Neutrophil (primary cell): ENCODE measurements around the gene FAIM.
"Not testable (repeated sequence)": the region's sequence is repeated elsewhere in the genome, so short reads cannot be mapped to it uniquely, and the experiment has no call there.

ENCODE experiments used
- H3K27ac ChIP-seq: fragments of 200-600 bp; sonication (generic); 2 replicates; pipeline ENCODE4 v1.5.1; 2016; ENCODE audit warnings: mild to moderate bottlenecking, moderate library complexity
- H3K27me3 ChIP-seq: fragments of 200-600 bp; sonication (generic); 2 replicates; pipeline ENCODE4 v1.6.0; 2016; ENCODE audit warnings: mild to moderate bottlenecking
- H3K36me3 ChIP-seq: fragments of 200-600 bp; sonication (generic); 2 replicates; pipeline ENCODE4 v1.5.1; 2017
- H3K4me1 ChIP-seq, 2 experiments: fragments of 200-600 bp in 1 of 2; sonication (generic) in 1 of 2; 1 replicate in 1 of 2; 2 replicates in 1 of 2; pipeline versions ENCODE4 v1.5.1 to v1.6.1; 2013 to 2016; ENCODE audit warnings: low read depth in 1 of 2, low read length in 1 of 2, mild to moderate bottlenecking in 1 of 2, moderate library complexity in 1 of 2; ENCODE audit not compliant: control insufficient read depth in 1 of 2, insufficient read depth in 1 of 2
- H3K4me3 ChIP-seq, 2 experiments: fragments of 200-600 bp in 1 of 2; sonication (generic) in 1 of 2; 1 replicate in 1 of 2; 2 replicates in 1 of 2; pipeline ENCODE4 v1.5.1; 2013 to 2016; ENCODE audit warnings: low read depth in 1 of 2, low read length in 1 of 2, mild to moderate bottlenecking in 1 of 2, moderate library complexity in 1 of 2
- H3K9me3 ChIP-seq: fragments of 200-600 bp; sonication (generic); 2 replicates; pipeline ENCODE4 v1.5.1; 2016
- TF ChIP-seq, protein P1 (sequence below): fragments of 200-600 bp; sonication (generic); IDR thresholded peaks from 2 replicates; pipeline ENCODE4 v1.5.1; 2016; ENCODE audit warnings: antibody characterized with exemption

The FAIM gene

DNA sequence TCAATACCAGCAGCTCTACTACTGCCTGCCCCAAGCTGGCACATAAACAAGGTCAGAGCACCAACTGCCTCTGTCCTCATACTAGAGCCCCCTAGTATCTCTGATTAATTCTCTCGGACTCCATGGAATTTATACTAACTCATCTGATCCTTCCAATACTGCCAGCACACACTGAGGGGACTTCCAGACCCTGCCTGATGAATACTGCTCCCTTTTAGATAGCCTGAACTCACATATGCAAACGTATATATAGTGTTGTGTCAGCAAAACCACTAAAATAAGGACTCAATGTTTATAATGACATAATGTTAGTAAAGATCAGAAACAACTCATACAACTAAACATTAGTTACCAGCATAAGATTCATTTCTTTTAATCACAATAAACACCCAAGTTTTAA, 39.5 kb upstream of the FAIM start:
- Histone ChIP-seq H3K4me3 (no peak overlapping the region), H3K27me3 (no peaks in the 10 kb centered on the region), H3K9me3 (no peaks in the 10 kb centered on the region), H3K36me3 (no peaks in the 10 kb centered on the region), H3K27ac (no peak overlapping the region), H3K4me1 (no peaks in the 10 kb centered on the region)
- TF ChIP-seq, protein P1, sequence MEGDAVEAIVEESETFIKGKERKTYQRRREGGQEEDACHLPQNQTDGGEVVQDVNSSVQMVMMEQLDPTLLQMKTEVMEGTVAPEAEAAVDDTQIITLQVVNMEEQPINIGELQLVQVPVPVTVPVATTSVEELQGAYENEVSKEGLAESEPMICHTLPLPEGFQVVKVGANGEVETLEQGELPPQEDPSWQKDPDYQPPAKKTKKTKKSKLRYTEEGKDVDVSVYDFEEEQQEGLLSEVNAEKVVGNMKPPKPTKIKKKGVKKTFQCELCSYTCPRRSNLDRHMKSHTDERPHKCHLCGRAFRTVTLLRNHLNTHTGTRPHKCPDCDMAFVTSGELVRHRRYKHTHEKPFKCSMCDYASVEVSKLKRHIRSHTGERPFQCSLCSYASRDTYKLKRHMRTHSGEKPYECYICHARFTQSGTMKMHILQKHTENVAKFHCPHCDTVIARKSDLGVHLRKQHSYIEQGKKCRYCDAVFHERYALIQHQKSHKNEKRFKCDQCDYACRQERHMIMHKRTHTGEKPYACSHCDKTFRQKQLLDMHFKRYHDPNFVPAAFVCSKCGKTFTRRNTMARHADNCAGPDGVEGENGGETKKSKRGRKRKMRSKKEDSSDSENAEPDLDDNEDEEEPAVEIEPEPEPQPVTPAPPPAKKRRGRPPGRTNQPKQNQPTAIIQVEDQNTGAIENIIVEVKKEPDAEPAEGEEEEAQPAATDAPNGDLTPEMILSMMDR, result no peak

- not testable (repeated sequence) for H3K36me3 ChIP-seq, H3K27ac ChIP-seq, H3K9me3 ChIP-seq, H3K4me3 ChIP-seq, H3K27me3 ChIP-seq, H3K4me1 ChIP-seq
These were observed 38.9 kb upstream of the FAIM start for GRCh38 chr3:138569624-138570023.

DNA sequence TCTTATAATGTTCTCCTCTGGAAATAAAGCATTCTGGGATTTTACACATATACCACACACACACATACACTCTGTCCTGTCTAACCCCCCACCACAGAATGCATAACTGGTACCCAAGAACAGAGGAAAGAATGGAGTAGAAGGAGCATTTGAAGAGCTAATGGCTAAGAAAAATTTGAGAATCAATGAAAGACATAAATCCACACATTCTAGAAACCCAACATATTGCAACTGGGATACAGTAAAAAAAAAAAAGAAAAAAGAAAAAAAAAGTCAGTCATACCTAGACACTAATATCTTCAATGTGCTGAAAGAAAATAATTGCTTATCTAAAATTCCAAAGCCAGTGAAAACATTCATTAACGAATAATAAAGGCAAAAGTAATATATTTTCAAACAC, 35.4 kb upstream of the FAIM start:
- TF ChIP-seq, protein P1, result no peak
- Histone ChIP-seq H3K9me3 (no peaks in the 10 kb centered on the region), H3K27me3 (no peaks in the 10 kb centered on the region), H3K4me1 (no peaks in the 10 kb centered on the region), H3K27ac (no peak overlapping the region), H3K36me3 (no peaks in the 10 kb centered on the region), H3K4me3 (no peak overlapping the region)

GRCh38 chr3:138578141-138578540, 30.4 kb upstream of the FAIM start:
- TF ChIP-seq, protein P1, result no peak
- Histone ChIP-seq H3K27me3 (no peaks in the 10 kb centered on the region), H3K9me3 (no peaks in the 10 kb centered on the region), H3K36me3 (no peaks in the 10 kb centered on the region), H3K4me3 (no peak overlapping the region), H3K4me1 (no peaks in the 10 kb centered on the region), H3K27ac (no peak overlapping the region)

DNA sequence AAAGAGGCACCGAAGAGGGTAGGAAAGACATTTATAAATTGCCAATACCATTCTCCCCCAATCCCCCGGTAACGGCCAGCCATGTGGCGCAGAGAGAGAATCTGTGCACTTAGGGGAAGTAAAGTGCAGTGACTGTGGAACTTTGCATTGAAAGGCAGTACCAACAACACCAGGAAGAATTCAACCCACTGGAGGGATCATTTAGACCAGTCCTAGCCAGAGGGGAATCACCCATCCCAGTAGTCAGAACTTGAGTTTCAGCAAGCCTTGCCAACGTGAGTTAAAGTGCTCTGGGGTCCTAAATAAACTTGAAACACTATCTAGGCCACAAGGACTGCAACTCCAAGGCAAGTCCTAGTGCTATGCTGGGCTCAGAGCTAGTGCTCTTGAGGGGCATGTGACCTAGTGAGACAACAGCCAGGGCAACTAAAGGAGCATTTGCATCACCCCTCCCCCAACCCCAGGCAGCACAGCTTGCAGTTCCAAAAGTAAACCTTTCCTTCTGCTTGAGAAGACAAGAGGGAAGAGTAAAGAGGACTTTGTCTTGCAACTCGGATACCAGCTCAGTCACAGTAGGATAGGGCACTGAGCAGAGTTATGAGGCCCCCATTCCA, 29.5 kb upstream of the FAIM start:
- Histone ChIP-seq H3K9me3 (no peaks in the 10 kb centered on the region), H3K27me3 (no peaks in the 10 kb centered on the region), H3K36me3 (no peaks in the 10 kb centered on the region), H3K4me3 (no peak overlapping the region), H3K27ac (no peak overlapping the region), H3K4me1 (no peaks in the 10 kb centered on the region)
- TF ChIP-seq, protein P1, result no peak

DNA sequence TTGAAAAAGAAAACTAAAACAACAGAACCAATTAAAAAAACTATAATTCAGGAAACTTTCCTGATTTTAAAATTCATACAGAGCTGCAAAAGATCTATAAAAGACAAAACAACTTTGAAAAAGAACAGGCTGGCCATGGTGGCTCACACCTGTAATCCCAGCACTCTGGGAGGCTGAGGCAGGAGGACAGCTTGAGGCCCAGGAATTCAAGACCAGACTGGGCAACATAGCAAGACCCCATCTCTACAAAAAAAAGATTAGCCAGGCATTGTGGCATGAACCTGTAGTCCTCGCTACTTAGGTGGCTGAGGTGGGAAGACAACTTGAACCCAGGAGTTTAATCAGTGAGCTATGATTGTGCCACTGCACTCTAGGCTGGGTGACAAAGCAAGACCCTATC, 21.2 kb upstream of the FAIM start:
- no peaks in the 10 kb centered on the region for H3K9me3 ChIP-seq
- no peak overlapping the region for H3K27ac ChIP-seq
- no peaks in the 10 kb centered on the region for H3K4me1 ChIP-seq
- H3K36me3 ChIP-seq, result no peaks in the 10 kb centered on the region
- TF ChIP-seq, protein P1, result no peak
- peaks cover 12% of the 10 kb centered on the region for H3K27me3 ChIP-seq
- no peak overlapping the region for H3K4me3 ChIP-seq
